Osteocyte (in vitro differentiated cells): ENCODE results near the gene ATP5ME. TPM values are rescaled to one million over a fixed set of nuclear protein-coding genes. Genes with fewer than 3 reads are reported as not detected.

ENCODE experiments used
- DNase-seq: peaks from one replicate; pipeline ENCODE4 v3.0.0; 2021; ENCODE audit warnings: mixed read lengths; ENCODE audit not compliant: unreplicated experiment; ENCODE audit errors: extremely low spot score
- H3K27ac Mint-ChIP-seq: one replicate; pipeline ENCODE4 v1.8.0; 2021; ENCODE audit warnings: mild to moderate bottlenecking, mixed read lengths; ENCODE audit not compliant: unreplicated experiment
- H3K27me3 Mint-ChIP-seq: one replicate; pipeline ENCODE4 v1.8.0; 2021; ENCODE audit warnings: mixed read lengths; ENCODE audit not compliant: unreplicated experiment
- H3K36me3 Mint-ChIP-seq: one replicate; pipeline ENCODE4 v1.8.0; 2021; ENCODE audit warnings: mixed read lengths; ENCODE audit not compliant: unreplicated experiment
- H3K4me1 Mint-ChIP-seq: one replicate; pipeline ENCODE4 v1.8.0; 2021; ENCODE audit warnings: mixed read lengths; ENCODE audit not compliant: unreplicated experiment
- H3K4me3 Mint-ChIP-seq: one replicate; pipeline ENCODE4 v1.8.0; 2021; ENCODE audit warnings: mild to moderate bottlenecking, moderate library complexity, mixed read lengths; ENCODE audit not compliant: unreplicated experiment
- H3K9me3 Mint-ChIP-seq: one replicate; pipeline ENCODE4 v1.8.0; 2021; ENCODE audit warnings: mixed read lengths; ENCODE audit not compliant: unreplicated experiment
- total RNA-seq: library from RNA; stranded (reverse); gene quantifications from 2 replicates; pipeline ENCODE4 v1.2.1, GENCODE V29; 2021
- TF ChIP-seq, protein P1 (sequence below): fragments of 200-600 bp; sonication (generic); IDR thresholded peaks from 2 replicates; pipeline ENCODE4 v1.5.0; 2021; ENCODE audit warnings: antibody characterized with exemption, mild to moderate bottlenecking, moderate library complexity

Gene ATP5ME
- total RNA-seq, 1 donor from 2014 or later: 271 TPM

- H3K9me3 Mint-ChIP-seq: no peaks in the 10 kb centered on the region
- DNase-seq: no peak
- H3K27ac Mint-ChIP-seq: no peak overlapping the region
- no peaks in the 10 kb centered on the region for H3K36me3 Mint-ChIP-seq
- H3K27me3 Mint-ChIP-seq: no peaks in the 10 kb centered on the region
- peaks cover 15% of the 10 kb centered on the region for H3K4me1 Mint-ChIP-seq
- H3K4me3 Mint-ChIP-seq: no peak overlapping the region
- TF ChIP-seq, protein P1, sequence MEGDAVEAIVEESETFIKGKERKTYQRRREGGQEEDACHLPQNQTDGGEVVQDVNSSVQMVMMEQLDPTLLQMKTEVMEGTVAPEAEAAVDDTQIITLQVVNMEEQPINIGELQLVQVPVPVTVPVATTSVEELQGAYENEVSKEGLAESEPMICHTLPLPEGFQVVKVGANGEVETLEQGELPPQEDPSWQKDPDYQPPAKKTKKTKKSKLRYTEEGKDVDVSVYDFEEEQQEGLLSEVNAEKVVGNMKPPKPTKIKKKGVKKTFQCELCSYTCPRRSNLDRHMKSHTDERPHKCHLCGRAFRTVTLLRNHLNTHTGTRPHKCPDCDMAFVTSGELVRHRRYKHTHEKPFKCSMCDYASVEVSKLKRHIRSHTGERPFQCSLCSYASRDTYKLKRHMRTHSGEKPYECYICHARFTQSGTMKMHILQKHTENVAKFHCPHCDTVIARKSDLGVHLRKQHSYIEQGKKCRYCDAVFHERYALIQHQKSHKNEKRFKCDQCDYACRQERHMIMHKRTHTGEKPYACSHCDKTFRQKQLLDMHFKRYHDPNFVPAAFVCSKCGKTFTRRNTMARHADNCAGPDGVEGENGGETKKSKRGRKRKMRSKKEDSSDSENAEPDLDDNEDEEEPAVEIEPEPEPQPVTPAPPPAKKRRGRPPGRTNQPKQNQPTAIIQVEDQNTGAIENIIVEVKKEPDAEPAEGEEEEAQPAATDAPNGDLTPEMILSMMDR: no peak
These were observed 14.1 kb upstream of the ATP5ME start for GRCh38 chr4:687971-688853.

- Mint-ChIP-seq H3K9me3 (no peaks in the 10 kb centered on the region), H3K27ac (no peak overlapping the region), H3K27me3 (no peaks in the 10 kb centered on the region), H3K4me1 (peaks cover 15% of the 10 kb centered on the region), H3K36me3 (no peaks in the 10 kb centered on the region), H3K4me3 (no peak overlapping the region)
- DNase-seq: no peak
- TF ChIP-seq, protein P1: no peak
These were observed 13.2 kb upstream of the ATP5ME start for GRCh38 chr4:687048-687970.

DNA sequence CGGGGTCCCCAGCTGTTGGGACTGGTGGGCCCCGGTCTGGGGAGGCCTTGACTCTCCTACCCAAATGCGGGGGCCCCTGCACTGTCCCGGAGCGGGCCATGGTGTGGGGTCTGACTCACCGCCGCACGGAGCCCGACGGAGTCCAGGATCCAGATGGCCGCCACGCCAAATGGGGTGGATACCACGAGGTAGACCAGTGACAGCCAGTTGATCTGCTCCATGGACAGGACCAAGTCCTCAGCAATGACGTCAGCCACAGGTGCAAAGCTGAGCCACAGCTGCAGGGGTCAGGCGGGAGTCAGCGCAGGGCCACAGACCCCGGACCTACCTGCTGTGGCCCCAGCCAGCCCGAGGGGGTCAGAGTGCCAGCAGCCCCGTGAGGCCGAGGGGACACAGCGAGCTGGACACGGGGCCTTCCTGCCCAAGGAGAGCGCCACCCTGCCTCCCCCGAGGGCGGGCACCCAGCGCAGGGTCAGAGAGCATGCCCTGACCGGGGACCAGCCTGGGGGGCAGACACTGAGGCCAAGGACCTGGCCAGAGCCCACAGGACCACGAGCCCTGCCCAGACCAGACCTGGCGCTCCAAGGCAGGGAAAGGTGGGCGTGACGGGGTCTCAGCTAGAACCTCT lies 12.5 kb upstream of the ATP5ME start:
- Mint-ChIP-seq H3K4me3 (no peak overlapping the region), H3K4me1 (peaks cover 15% of the 10 kb centered on the region), H3K27ac (no peak overlapping the region), H3K36me3 (no peaks in the 10 kb centered on the region), H3K9me3 (no peaks in the 10 kb centered on the region), H3K27me3 (no peaks in the 10 kb centered on the region)
- TF ChIP-seq, protein P1: no peak
- DNase-seq: no peak

- Mint-ChIP-seq H3K4me3 (no peak overlapping the region), H3K9me3 (no peaks in the 10 kb centered on the region), H3K27ac (no peak overlapping the region), H3K36me3 (no peaks in the 10 kb centered on the region), H3K4me1 (peaks cover 16% of the 10 kb centered on the region), H3K27me3 (no peaks in the 10 kb centered on the region)
- no peak for DNase-seq
- TF ChIP-seq, protein P1: no peak
These were observed 11.8 kb upstream of the ATP5ME start for GRCh38 chr4:685679-686412.
